A673 (cell line): ENCODE results near the gene SRCAP.

Experiments used
- EZH2 ChIP-seq: fragments of 200-600 bp; sonication (generic); IDR thresholded peaks from 2 replicates; pipeline ENCODE4 v1.6.1; 2017; ENCODE audit warnings: borderline replicate concordance, low read depth, mild to moderate bottlenecking, mixed read lengths, antibody characterized with exemption, low read length; ENCODE audit not compliant: poor library complexity, severe bottlenecking
- TF ChIP-seq, protein P1 (sequence below): fragments of 300-800, 200-600 bp; sonication (generic); conservative IDR thresholded peaks from 2 replicates; pipeline ENCODE4 v1.5.1; 2017; ENCODE audit warnings: low read depth, mild to moderate bottlenecking, antibody characterized with exemption, low read length, moderate library complexity, mixed read lengths

DNA sequence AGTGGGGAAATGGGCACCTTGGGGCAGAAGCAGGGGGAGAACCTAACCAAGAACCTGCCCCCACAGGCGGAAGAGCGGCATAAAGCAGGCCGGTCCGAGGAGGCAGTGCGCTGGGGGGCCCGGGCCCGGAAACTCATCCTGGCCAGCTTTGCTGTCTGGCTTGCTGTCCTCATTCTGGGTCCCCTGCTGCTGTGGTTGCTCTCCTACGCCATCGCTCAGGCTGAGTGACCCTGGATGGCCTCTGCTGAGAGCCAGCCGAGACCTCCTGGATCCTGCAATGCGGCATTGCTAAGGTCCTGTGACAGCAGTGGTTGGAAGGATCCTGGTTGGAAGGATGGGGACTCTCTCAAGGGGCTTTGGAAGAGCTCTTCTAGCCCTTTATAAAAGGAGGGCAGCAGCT is 44.7 kb downstream of the SRCAP start:
- TF ChIP-seq, protein P1, sequence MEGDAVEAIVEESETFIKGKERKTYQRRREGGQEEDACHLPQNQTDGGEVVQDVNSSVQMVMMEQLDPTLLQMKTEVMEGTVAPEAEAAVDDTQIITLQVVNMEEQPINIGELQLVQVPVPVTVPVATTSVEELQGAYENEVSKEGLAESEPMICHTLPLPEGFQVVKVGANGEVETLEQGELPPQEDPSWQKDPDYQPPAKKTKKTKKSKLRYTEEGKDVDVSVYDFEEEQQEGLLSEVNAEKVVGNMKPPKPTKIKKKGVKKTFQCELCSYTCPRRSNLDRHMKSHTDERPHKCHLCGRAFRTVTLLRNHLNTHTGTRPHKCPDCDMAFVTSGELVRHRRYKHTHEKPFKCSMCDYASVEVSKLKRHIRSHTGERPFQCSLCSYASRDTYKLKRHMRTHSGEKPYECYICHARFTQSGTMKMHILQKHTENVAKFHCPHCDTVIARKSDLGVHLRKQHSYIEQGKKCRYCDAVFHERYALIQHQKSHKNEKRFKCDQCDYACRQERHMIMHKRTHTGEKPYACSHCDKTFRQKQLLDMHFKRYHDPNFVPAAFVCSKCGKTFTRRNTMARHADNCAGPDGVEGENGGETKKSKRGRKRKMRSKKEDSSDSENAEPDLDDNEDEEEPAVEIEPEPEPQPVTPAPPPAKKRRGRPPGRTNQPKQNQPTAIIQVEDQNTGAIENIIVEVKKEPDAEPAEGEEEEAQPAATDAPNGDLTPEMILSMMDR: no peak
- TF ChIP-seq EZH2: no peak
